GM12873 (cell line): Measurements from ENCODE around the gene DPRX.

Experiments
- TF ChIP-seq, protein P1 (sequence below): IDR thresholded peaks from 2 replicates; pipeline ENCODE4 v1.5.1; 2012; ENCODE audit warnings: low read depth, mild to moderate bottlenecking, moderate library complexity, low read length, control low read depth; ENCODE audit not compliant: insufficient read depth; ENCODE audit errors: missing control alignments

Gene DPRX

DNA sequence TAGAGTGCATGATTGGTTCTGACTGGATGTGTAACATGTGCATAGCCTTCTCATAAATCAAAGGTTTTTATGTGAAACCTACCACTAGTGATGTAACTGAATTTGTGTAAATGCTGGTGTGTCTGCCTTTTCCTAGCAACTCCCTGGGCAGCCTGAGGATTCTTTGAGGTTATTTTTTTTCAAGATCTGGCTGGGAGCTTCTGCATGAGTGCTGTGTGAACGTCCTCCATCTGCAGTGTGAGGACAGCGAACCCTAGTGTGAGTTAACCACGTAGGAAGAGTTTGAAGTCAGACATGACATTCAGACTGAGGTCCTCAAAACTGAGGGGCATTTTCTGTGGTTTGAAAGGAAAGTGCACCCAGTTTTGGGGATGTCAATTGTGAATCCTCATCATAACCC lies 39.9 kb downstream of the DPRX start:
- TF ChIP-seq, protein P1, sequence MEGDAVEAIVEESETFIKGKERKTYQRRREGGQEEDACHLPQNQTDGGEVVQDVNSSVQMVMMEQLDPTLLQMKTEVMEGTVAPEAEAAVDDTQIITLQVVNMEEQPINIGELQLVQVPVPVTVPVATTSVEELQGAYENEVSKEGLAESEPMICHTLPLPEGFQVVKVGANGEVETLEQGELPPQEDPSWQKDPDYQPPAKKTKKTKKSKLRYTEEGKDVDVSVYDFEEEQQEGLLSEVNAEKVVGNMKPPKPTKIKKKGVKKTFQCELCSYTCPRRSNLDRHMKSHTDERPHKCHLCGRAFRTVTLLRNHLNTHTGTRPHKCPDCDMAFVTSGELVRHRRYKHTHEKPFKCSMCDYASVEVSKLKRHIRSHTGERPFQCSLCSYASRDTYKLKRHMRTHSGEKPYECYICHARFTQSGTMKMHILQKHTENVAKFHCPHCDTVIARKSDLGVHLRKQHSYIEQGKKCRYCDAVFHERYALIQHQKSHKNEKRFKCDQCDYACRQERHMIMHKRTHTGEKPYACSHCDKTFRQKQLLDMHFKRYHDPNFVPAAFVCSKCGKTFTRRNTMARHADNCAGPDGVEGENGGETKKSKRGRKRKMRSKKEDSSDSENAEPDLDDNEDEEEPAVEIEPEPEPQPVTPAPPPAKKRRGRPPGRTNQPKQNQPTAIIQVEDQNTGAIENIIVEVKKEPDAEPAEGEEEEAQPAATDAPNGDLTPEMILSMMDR, result no peak
